ENCODE results near the gene DAB1. TPM values are rescaled to one million over a fixed set of nuclear protein-coding genes. Genes with fewer than 3 reads are reported as not detected.

The DAB1 gene
- total and polyA plus RNA-seq, 10 of the 15 experiments (the other 5 are each of a cell fraction or from before 2014, with no cell fraction given): 0.02 to 0.10 (median 0.03) TPM; not detected in 5

- Histone ChIP-seq H3K36me3 (ENCODE audit: control insufficient read depth in 2 of 2, insufficient read depth in 2 of 2, low read length in 1 of 2) (no peaks in the 10 kb centered on the region), H3K4me3 (no peak overlapping the region), H3K4me2 (ENCODE audit: control insufficient read depth, insufficient read depth) (no peak overlapping the region), H3K9ac (ENCODE audit: control insufficient read depth, insufficient read depth, low read length) (no peak overlapping the region), H3K27me3 (replicated peaks in 1 of 2; ENCODE audit: control insufficient read depth in 2 of 2, insufficient read depth in 2 of 2, low read length in 1 of 2) (peaks cover 6 to 13% of the 10 kb centered on the region in 2 experiments), H3K4me1 (ENCODE audit: control insufficient read depth, insufficient read depth, low read length) (no peaks in the 10 kb centered on the region), H3K79me2 (ENCODE audit: control insufficient read depth, insufficient read depth, low read length) (no peaks in the 10 kb centered on the region), H2AFZ (ENCODE audit: control insufficient read depth, low read depth, low read length) (no peak overlapping the region), H3K9me3 (replicated peaks; ENCODE audit: control insufficient read depth, insufficient read depth, low read length) (no peaks in the 10 kb centered on the region), H3K27ac (ENCODE audit: control insufficient read depth, insufficient read depth) (no peak overlapping the region), H4K20me1 (ENCODE audit: control insufficient read depth, insufficient read depth) (no peaks in the 10 kb centered on the region)
- in situ Hi-C loops (cut with MboI) (no loop called here), intact Hi-C loops (cut with micrococcal nuclease; ENCODE audit: unreplicated experiment) (no loop called here)
- WGBS (ENCODE audit: insufficient coverage, insufficient replicate concordance, low lambda C conversion rate, missing lambda C conversion rate): 48% methylated on average over 54 of the region's 66 CpGs
- ATAC-seq (no peak), FAIRE-seq (no peak), DNase-seq (ENCODE audit: low read depth, low spot score) (no peak)
- TF ChIP-seq, protein P1, sequence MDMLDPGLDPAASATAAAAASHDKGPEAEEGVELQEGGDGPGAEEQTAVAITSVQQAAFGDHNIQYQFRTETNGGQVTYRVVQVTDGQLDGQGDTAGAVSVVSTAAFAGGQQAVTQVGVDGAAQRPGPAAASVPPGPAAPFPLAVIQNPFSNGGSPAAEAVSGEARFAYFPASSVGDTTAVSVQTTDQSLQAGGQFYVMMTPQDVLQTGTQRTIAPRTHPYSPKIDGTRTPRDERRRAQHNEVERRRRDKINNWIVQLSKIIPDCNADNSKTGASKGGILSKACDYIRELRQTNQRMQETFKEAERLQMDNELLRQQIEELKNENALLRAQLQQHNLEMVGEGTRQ (IDR thresholded peaks at IDR 0.05; ENCODE audit: borderline replicate concordance, low read depth, low read length): no peak
- TF ChIP-seq STAT1 (conservative IDR thresholded peaks at IDR 0.05) (no peak), HDGF (IDR thresholded peaks at IDR 0.05) (no peak), JUNB (IDR thresholded peaks at IDR 0.05) (no peak), NFYA (IDR thresholded peaks at IDR 0.05; ENCODE audit: borderline replicate concordance, low read depth, low read length) (no peak), RUNX3 (IDR thresholded peaks at IDR 0.05; ENCODE audit: low read length) (no peak), RAD21 (IDR thresholded peaks at IDR 0.05; ENCODE audit: insufficient read depth, low read depth, low read length) (no peak), SP1 (IDR thresholded peaks at IDR 0.05; ENCODE audit: low read depth, low read length) (no peak), CBFB (IDR thresholded peaks at IDR 0.05; ENCODE audit: low read depth) (no peak), JUND (IDR thresholded peaks at IDR 0.05; ENCODE audit: low read depth, low read length) (no peak), FOXM1 (IDR thresholded peaks at IDR 0.05; ENCODE audit: low read depth, low read length) (no peak), ZNF384 (IDR thresholded peaks at IDR 0.05; ENCODE audit: borderline replicate concordance, low read depth, low read length) (no peak), MYB (IDR thresholded peaks at IDR 0.05; ENCODE audit: borderline replicate concordance, low read depth, low read length) (no peak)
- TF ChIP-seq, protein P2, sequence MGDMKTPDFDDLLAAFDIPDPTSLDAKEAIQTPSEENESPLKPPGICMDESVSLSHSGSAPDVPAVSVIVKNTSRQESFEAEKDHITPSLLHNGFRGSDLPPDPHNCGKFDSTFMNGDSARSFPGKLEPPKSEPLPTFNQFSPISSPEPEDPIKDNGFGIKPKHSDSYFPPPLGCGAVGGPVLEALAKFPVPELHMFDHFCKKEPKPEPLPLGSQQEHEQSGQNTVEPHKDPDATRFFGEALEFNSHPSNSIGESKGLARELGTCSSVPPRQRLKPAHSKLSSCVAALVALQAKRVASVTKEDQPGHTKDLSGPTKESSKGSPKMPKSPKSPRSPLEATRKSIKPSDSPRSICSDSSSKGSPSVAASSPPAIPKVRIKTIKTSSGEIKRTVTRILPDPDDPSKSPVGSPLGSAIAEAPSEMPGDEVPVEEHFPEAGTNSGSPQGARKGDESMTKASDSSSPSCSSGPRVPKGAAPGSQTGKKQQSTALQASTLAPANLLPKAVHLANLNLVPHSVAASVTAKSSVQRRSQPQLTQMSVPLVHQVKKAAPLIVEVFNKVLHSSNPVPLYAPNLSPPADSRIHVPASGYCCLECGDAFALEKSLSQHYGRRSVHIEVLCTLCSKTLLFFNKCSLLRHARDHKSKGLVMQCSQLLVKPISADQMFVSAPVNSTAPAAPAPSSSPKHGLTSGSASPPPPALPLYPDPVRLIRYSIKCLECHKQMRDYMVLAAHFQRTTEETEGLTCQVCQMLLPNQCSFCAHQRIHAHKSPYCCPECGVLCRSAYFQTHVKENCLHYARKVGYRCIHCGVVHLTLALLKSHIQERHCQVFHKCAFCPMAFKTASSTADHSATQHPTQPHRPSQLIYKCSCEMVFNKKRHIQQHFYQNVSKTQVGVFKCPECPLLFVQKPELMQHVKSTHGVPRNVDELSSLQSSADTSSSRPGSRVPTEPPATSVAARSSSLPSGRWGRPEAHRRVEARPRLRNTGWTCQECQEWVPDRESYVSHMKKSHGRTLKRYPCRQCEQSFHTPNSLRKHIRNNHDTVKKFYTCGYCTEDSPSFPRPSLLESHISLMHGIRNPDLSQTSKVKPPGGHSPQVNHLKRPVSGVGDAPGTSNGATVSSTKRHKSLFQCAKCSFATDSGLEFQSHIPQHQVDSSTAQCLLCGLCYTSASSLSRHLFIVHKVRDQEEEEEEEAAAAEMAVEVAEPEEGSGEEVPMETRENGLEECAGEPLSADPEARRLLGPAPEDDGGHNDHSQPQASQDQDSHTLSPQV (IDR thresholded peaks at IDR 0.05): no peak
- TF ChIP-seq, protein P3, sequence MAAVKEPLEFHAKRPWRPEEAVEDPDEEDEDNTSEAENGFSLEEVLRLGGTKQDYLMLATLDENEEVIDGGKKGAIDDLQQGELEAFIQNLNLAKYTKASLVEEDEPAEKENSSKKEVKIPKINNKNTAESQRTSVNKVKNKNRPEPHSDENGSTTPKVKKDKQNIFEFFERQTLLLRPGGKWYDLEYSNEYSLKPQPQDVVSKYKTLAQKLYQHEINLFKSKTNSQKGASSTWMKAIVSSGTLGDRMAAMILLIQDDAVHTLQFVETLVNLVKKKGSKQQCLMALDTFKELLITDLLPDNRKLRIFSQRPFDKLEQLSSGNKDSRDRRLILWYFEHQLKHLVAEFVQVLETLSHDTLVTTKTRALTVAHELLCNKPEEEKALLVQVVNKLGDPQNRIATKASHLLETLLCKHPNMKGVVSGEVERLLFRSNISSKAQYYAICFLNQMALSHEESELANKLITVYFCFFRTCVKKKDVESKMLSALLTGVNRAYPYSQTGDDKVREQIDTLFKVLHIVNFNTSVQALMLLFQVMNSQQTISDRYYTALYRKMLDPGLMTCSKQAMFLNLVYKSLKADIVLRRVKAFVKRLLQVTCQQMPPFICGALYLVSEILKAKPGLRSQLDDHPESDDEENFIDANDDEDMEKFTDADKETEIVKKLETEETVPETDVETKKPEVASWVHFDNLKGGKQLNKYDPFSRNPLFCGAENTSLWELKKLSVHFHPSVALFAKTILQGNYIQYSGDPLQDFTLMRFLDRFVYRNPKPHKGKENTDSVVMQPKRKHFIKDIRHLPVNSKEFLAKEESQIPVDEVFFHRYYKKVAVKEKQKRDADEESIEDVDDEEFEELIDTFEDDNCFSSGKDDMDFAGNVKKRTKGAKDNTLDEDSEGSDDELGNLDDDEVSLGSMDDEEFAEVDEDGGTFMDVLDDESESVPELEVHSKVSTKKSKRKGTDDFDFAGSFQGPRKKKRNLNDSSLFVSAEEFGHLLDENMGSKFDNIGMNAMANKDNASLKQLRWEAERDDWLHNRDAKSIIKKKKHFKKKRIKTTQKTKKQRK (IDR thresholded peaks at IDR 0.05; ENCODE audit: low read depth, low read length): no peak
- BruUV-seq (replicated peaks): no TSS peak
- ChIA-PET SMC1A (ENCODE audit: uncharacterized antibody, unreplicated experiment) (no interaction called here), CTCF (no interaction called here), POLR2A (no interaction called here), RAD21 (ENCODE audit: unreplicated experiment) (no interaction called here)
Measured at GRCh38 chr1:57422271-57423134, 1.4 kb downstream of the DAB1 start.
